ENCODE results near the gene RAD18. TPM values are rescaled to one million over a fixed set of nuclear protein-coding genes. Genes with fewer than 3 reads are reported as not detected.

Gene RAD18
- total RNA-seq, 3 donors from 2014 or later: 8.6 to 26.3 (median 13.4) TPM

DNA sequence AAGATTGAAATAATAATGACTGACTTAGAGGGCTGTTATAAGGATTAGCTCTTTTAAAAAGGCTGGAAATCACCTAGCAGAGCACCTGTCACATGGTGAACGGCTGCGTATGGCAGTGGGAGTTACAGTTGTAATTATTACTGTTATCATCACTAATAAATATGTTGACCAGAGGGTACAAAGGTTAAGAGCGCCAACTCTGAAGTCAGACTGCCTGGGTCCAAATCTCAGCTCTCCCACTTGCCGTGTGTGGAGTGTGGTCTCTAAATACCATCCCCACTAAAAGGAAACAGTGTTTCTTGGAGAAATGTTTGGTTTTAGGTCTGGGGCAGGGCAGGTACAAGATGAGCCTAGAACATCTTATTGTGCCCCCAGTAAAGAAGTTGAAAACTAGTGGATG is 6.0 kb upstream of the RAD18 start:
- TF ChIP-seq POLR2AphosphoS5 (IDR thresholded peaks at IDR 0.05) (no peak), POLR2A (IDR thresholded peaks at IDR 0.05) (no peak)
- TF ChIP-seq, protein P1, sequence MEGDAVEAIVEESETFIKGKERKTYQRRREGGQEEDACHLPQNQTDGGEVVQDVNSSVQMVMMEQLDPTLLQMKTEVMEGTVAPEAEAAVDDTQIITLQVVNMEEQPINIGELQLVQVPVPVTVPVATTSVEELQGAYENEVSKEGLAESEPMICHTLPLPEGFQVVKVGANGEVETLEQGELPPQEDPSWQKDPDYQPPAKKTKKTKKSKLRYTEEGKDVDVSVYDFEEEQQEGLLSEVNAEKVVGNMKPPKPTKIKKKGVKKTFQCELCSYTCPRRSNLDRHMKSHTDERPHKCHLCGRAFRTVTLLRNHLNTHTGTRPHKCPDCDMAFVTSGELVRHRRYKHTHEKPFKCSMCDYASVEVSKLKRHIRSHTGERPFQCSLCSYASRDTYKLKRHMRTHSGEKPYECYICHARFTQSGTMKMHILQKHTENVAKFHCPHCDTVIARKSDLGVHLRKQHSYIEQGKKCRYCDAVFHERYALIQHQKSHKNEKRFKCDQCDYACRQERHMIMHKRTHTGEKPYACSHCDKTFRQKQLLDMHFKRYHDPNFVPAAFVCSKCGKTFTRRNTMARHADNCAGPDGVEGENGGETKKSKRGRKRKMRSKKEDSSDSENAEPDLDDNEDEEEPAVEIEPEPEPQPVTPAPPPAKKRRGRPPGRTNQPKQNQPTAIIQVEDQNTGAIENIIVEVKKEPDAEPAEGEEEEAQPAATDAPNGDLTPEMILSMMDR (IDR thresholded peaks at IDR 0.05): no peak
- H3K4me1 ChIP-seq: no peaks in the 10 kb centered on the region
- H3K27me3 ChIP-seq: no peaks in the 10 kb centered on the region
- H3K36me3 ChIP-seq: no peaks in the 10 kb centered on the region
- DNase-seq (ENCODE audit: low spot score in 2 of 2): no peak
- H3K9me3 ChIP-seq: no peaks in the 10 kb centered on the region
- no peak overlapping the region for H3K27ac ChIP-seq
- H3K4me3 ChIP-seq: no peak overlapping the region
- intact Hi-C loops (cut with DNase I; ENCODE audit: low total_unique reads): no loop called here

DNA sequence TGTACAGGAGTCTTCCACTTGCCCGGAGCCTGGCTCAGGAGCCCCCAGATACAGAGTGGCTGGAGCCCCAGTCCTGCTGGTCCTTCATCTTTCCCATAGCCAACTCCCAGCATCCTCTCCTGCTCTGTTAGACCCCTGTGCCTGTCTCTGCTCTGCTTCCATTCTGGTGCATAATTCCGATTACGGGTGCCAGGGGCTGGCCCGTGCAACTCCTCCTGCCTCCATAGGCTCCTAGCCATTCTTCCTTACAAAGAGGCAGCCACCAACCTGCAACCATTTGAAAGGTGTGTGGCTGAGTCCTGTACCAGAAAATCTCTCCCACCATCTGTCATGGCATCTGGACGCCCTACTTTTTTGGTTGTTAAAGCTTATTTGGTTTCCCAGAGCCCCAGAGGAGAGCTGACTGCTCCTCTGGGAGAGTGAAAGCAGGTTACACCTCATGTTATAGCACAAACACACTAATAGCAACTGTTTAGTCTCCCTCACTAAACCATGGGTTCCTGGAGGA is 5.2 kb upstream of the RAD18 start:
- Histone ChIP-seq H3K4me1 (no peaks in the 10 kb centered on the region), H3K4me3 (no peak overlapping the region), H3K9me3 (no peaks in the 10 kb centered on the region), H3K27ac (no peak overlapping the region), H3K27me3 (no peaks in the 10 kb centered on the region), H3K36me3 (no peaks in the 10 kb centered on the region)
- TF ChIP-seq POLR2A (IDR thresholded peaks at IDR 0.05) (no peak), POLR2AphosphoS5 (IDR thresholded peaks at IDR 0.05) (no peak)
- TF ChIP-seq, protein P1 (IDR thresholded peaks at IDR 0.05): no peak
- intact Hi-C loops (cut with DNase I; ENCODE audit: low total_unique reads): no loop called here
- no peak for DNase-seq (ENCODE audit: low spot score in 2 of 2)

DNA sequence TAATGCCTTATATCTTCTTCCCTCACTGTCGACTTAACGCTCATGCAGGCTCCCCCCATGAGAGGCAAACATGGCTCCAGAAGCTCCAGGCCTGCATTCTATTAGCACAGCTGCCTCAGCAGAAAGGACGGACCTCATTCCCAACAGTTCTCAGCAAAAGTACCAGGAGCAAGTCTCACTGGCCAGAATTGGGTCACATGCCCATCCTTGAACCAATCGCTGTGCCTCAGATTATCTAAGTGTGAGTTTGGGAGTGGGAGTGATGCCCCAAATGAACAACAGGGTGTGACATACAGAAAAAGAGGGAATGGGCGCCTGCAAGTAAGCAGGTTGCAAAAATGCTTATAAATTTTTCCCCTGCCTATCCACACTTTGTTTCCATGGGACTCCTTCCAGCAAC is 4.3 kb upstream of the RAD18 start:
- intact Hi-C loops (cut with DNase I; ENCODE audit: low total_unique reads): no loop called here
- TF ChIP-seq POLR2A (IDR thresholded peaks at IDR 0.05) (no peak), POLR2AphosphoS5 (IDR thresholded peaks at IDR 0.05) (no peak)
- TF ChIP-seq, protein P1 (IDR thresholded peaks at IDR 0.05): no peak
- Histone ChIP-seq H3K4me3 (no peak overlapping the region), H3K27me3 (no peaks in the 10 kb centered on the region), H3K27ac (no peak overlapping the region), H3K36me3 (no peaks in the 10 kb centered on the region), H3K9me3 (no peaks in the 10 kb centered on the region), H3K4me1 (no peaks in the 10 kb centered on the region)
- DNase-seq (ENCODE audit: low spot score in 2 of 2): no peak

DNA sequence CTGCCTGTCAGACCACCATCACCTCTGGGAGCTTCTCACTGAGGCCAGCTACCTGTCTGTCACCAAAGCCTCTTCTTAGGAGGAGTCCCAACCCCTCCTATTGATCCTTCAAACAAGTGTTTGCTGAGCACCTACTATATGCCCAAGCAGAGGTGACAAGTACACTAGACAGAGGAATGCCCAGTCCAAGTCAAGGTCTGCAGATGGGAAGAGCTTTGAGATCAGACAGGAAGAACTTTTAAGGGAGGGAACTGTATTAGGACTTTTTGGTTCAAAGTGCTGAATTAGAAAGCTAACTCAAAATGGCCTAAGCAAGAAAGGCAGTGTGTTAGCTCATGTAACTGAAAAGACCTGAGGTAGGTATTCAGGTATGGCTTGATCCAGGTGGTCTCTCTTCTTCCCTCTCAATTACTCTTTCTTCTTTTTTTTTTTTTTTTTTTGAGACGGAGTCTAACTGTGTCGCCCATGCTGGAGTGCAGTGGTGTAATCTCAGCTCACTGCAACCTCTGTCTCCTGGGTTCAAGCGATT is 3.6 kb upstream of the RAD18 start:
- Histone ChIP-seq H3K36me3 (no peaks in the 10 kb centered on the region), H3K27ac (no peak overlapping the region), H3K4me1 (peaks cover 0 to 6% of the 10 kb centered on the region in 2 donors), H3K4me3 (no peak overlapping the region), H3K27me3 (no peaks in the 10 kb centered on the region), H3K9me3 (no peaks in the 10 kb centered on the region)
- intact Hi-C loops (cut with DNase I; ENCODE audit: low total_unique reads): no loop called here
- no peak for DNase-seq (ENCODE audit: low spot score in 2 of 2)
- TF ChIP-seq, protein P1 (IDR thresholded peaks at IDR 0.05): no peak
- TF ChIP-seq POLR2AphosphoS5 (IDR thresholded peaks at IDR 0.05): no peak
- TF ChIP-seq POLR2A (IDR thresholded peaks at IDR 0.05): no peak

DNA sequence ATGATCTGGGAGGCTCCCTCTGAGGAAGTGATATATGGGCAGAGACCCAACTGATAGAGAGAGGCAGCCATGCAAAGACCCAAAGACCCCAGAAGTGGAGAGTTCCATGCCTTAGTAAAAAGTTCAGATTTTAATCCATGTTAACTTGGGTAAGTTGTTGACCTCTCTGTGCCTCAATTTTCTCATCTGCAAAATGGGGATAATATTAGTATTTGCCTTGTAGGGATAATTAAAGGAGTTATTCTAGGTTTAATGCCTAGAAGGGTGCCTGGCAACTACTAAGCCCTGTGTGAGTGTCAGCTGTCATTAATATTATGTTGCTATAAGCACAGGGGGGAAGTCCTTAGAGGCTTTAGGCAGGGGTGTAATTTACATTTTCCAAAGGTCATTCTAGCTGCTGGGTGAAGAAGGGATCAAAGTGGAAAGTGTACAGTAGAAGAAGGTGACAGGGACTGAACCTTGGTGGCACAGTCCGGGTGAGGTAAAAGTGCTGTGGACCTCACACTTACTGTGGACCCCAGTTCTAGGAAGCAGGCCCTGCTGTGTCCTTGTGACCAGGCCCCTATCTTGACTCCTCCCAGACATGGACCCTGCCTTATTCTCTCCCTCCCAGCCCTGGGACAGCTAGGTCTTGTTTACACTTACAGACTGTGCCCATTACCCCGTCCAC is 3.0 kb upstream of the RAD18 start:
- Histone ChIP-seq H3K4me1 (peaks cover 0 to 6% of the 10 kb centered on the region in 2 donors), H3K27me3 (no peaks in the 10 kb centered on the region), H3K36me3 (no peaks in the 10 kb centered on the region), H3K9me3 (no peaks in the 10 kb centered on the region), H3K4me3 (no peak overlapping the region), H3K27ac (peak overlapping the region in 1 of 2 donors; percentile 92)
- intact Hi-C loops (cut with DNase I; ENCODE audit: low total_unique reads): no loop called here
- TF ChIP-seq, protein P1 (IDR thresholded peaks at IDR 0.05): no peak
- no peak for TF ChIP-seq POLR2AphosphoS5 (IDR thresholded peaks at IDR 0.05)
- no peak for TF ChIP-seq POLR2A (IDR thresholded peaks at IDR 0.05)
- no peak for DNase-seq (ENCODE audit: low spot score in 2 of 2)
